ENCODE results near the gene SPIRE1.
A peak's percentile ranks its signal among the peaks of the same experiment; 100 is the strongest.

Gene SPIRE1

GRCh38 chr18:12443551-12443950 is 214.4 kb downstream of the SPIRE1 start:
- DNase-seq (ENCODE audit: low spot score), result no peak

GRCh38 chr18:12442946-12443345 is 215.0 kb downstream of the SPIRE1 start:
- peak; percentile 63 for DNase-seq (ENCODE audit: low spot score)

GRCh38 chr18:12441475-12442034 is 216.4 kb downstream of the SPIRE1 start:
- DNase-seq (ENCODE audit: low spot score), result no peak

- no peak for DNase-seq (ENCODE audit: low spot score)
Observed at GRCh38 chr18:12438257-12438656, 219.7 kb downstream of the SPIRE1 start.

- DNase-seq (ENCODE audit: low spot score), result no peak
Observed at GRCh38 chr18:12435867-12436266, 222.0 kb downstream of the SPIRE1 start.

GRCh38 chr18:12434541-12434929 is 223.4 kb downstream of the SPIRE1 start:
- DNase-seq (ENCODE audit: low spot score), result no peak

GRCh38 chr18:12433829-12434540 is 223.9 kb downstream of the SPIRE1 start:
- no peak for DNase-seq (ENCODE audit: low spot score)

- DNase-seq (ENCODE audit: low spot score), result no peak
Observed at GRCh38 chr18:12432881-12433280, 225.0 kb downstream of the SPIRE1 start.

GRCh38 chr18:12432196-12432595 is 225.7 kb downstream of the SPIRE1 start:
- DNase-seq (ENCODE audit: low spot score), result no peak

- DNase-seq (ENCODE audit: low spot score), result no peak
Observed at GRCh38 chr18:12431561-12431960, 226.3 kb downstream of the SPIRE1 start.

GRCh38 chr18:12430137-12430990 is 227.5 kb downstream of the SPIRE1 start:
- DNase-seq (ENCODE audit: low spot score), result no peak

GRCh38 chr18:12429556-12429955 is 228.4 kb downstream of the SPIRE1 start:
- DNase-seq (ENCODE audit: low spot score), result no peak

- no peak for DNase-seq (ENCODE audit: low spot score)
Observed at GRCh38 chr18:12428923-12429322, 229.0 kb downstream of the SPIRE1 start.

GRCh38 chr18:12426924-12427323 is 231.0 kb downstream of the SPIRE1 start:
- no peak for DNase-seq (ENCODE audit: low spot score)

- DNase-seq (ENCODE audit: low spot score), result no peak
Observed at GRCh38 chr18:12424252-12424651, 233.7 kb downstream of the SPIRE1 start.

GRCh38 chr18:12423820-12424219 is 234.1 kb downstream of the SPIRE1 start:
- DNase-seq (ENCODE audit: low spot score), result no peak

- no peak for DNase-seq (ENCODE audit: low spot score)
Observed at GRCh38 chr18:12423393-12423792, 234.5 kb downstream of the SPIRE1 start.

- no peak for DNase-seq (ENCODE audit: low spot score)
Observed at GRCh38 chr18:12422936-12423335, 235.0 kb downstream of the SPIRE1 start.

GRCh38 chr18:12421732-12422131 is 236.2 kb downstream of the SPIRE1 start:
- no peak for DNase-seq (ENCODE audit: low spot score)

GRCh38 chr18:12420821-12421421 is 237.0 kb downstream of the SPIRE1 start:
- no peak for DNase-seq (ENCODE audit: low spot score)

- no peak for DNase-seq (ENCODE audit: low spot score)
Observed at GRCh38 chr18:12417687-12418086, 240.2 kb downstream of the SPIRE1 start.

GRCh38 chr18:12416098-12416729 is 241.7 kb downstream of the SPIRE1 start:
- no peak for DNase-seq (ENCODE audit: low spot score)

Data from kidney capillary endothelial cell (primary cell).